ENCODE measurements around the gene SYK. TPM values are rescaled to one million over a fixed set of nuclear protein-coding genes. Genes with fewer than 3 reads are reported as not detected.

Gene SYK
- total and polyA plus RNA-seq, 4 donors, result 2.1 to 31.5 (median 13.3) TPM

- no peak overlapping the region for H3K4me3 ChIP-seq (ENCODE audit: low read length in 2 of 2)
- H3K4me1 ChIP-seq (ENCODE audit: control insufficient read depth in 1 of 2, insufficient read depth in 2 of 2, low read length in 2 of 2), result no peaks in the 10 kb centered on the region
- intact Hi-C loops (cut with DNase I), result no loop called here
- 71 to 75% methylated on average over 2 of the region's 2 CpGs for WGBS, 2 donors
- no peak overlapping the region for H3K27ac ChIP-seq (ENCODE audit: low read depth in 1 of 2, low read length in 2 of 2)
- no peaks in the 10 kb centered on the region for H3K36me3 ChIP-seq (ENCODE audit: control insufficient read depth in 1 of 2, insufficient read depth in 2 of 2, low read length in 1 of 2)
- H3K9me3 ChIP-seq (ENCODE audit: control insufficient read depth, low read length), result peaks cover 3% of the 10 kb centered on the region
- ATAC-seq (ENCODE audit: low FRiP score) (no peak), DNase-seq (no peak)
- peaks cover 0 to 1% of the 10 kb centered on the region in 2 donors for H3K27me3 ChIP-seq (ENCODE audit: control insufficient read depth in 1 of 2, insufficient read depth in 2 of 2, low read length in 1 of 2)
Measured at GRCh38 chr9:90946982-90947381, 145.4 kb downstream of the SYK start.

Other genes with a start within 250 kb of the SYK start
- gene DIRAS2, start 159.0 kb upstream of the SYK start, total RNA-seq, result not detected
- gene DIRAS2, start 159.0 kb upstream of the SYK start, polyA plus RNA-seq, result not detected